ENCODE results near the gene SNIP1.

GRCh38 chr1:37556712-37557196 is 2.7 kb upstream of the SNIP1 start, which contains the start of gene DNALI1:
- TF ChIP-seq CTCF (conservative IDR thresholded peaks at IDR 0.05; ENCODE audit: low read depth in 2 of 2) (no peak), POLR2AphosphoS5 (IDR thresholded peaks at IDR 0.05; ENCODE audit: low read depth) (peak; percentile 62), ZNF462 (CRISPR knock-in tag; IDR thresholded peaks at IDR 0.05) (no peak), ZNF114 (CRISPR knock-in tag; IDR thresholded peaks at IDR 0.05) (no peak)

All from GM23338 (cell line).